Fibroblast of lung (primary cell): ENCODE results near the gene SEMA4B.

Experiments used
- CTCF ChIP-seq, 2 donors: IDR thresholded peaks in 1 of 2; conservative IDR thresholded peaks in 1 of 2; 1 replicate in 1 of 2; 2 replicates in 1 of 2; pipeline ENCODE4 v1.5.1; 2011 to 2012; ENCODE audit warnings: low read length in 2 of 2, control low read depth in 1 of 2, inconsistent platforms in 1 of 2, low read depth in 1 of 2, mild to moderate bottlenecking in 1 of 2
- EZH2 ChIP-seq: IDR thresholded peaks from 2 replicates; pipeline ENCODE4 v1.5.1; 2012; ENCODE audit warnings: low read length, control low read depth, mild to moderate bottlenecking; ENCODE audit errors: missing control alignments

- TF ChIP-seq CTCF (conservative IDR thresholded peaks at IDR 0.05 in 1 of 2, IDR thresholded peaks at IDR 0.05 in 1 of 2; ENCODE audit: low read depth in 1 of 2, low read length in 2 of 2) = no peak
- no peak for TF ChIP-seq EZH2
Observed at GRCh38 chr15:90211440-90212143, 10.5 kb downstream of the SEMA4B start.
